ACC112 (cell line): Measurements from ENCODE around the gene CLEC14A.
A peak's percentile ranks its signal among the peaks of the same experiment; 100 is the strongest.

Experiments
- H2AFZ ChIP-seq: fragments of 200-600 bp; sonication (generic); one replicate; pipeline ENCODE4 v1.6.0; 2017; ENCODE audit warnings: antibody characterized with exemption, low read length; ENCODE audit not compliant: unreplicated experiment
- H3K27ac ChIP-seq: fragments of 200-600 bp; sonication (generic); 2 replicates; pipeline ENCODE4 v1.5.1; 2014; ENCODE audit warnings: low read depth, mild to moderate bottlenecking, antibody characterized with exemption, low read length, moderate library complexity
- H3K27me3 ChIP-seq: fragments of 200-600 bp; sonication (generic); 2 replicates; pipeline ENCODE4 v1.6.1; 2014; ENCODE audit warnings: mild to moderate bottlenecking, antibody characterized with exemption, low read length, moderate library complexity, mixed read lengths; ENCODE audit not compliant: insufficient read depth
- H3K36me3 ChIP-seq: fragments of 200-600 bp; sonication (generic); 2 replicates; pipeline ENCODE4 v1.6.1; 2016; ENCODE audit warnings: mild to moderate bottlenecking, antibody characterized with exemption, low read length, moderate library complexity, mixed read lengths; ENCODE audit not compliant: insufficient read depth
- H3K4me1 ChIP-seq: fragments of 200-600 bp; sonication (generic); one replicate; pipeline ENCODE4 v1.6.1; 2016; ENCODE audit warnings: low read length, mixed read lengths; ENCODE audit not compliant: insufficient read depth, unreplicated experiment, control insufficient read depth
- H3K4me3 ChIP-seq: fragments of 200-600 bp; sonication (generic); 2 replicates; pipeline ENCODE4 v1.5.1; 2014; ENCODE audit warnings: mild to moderate bottlenecking, low read depth, low read length
- H3K79me2 ChIP-seq: fragments of 200-600 bp; sonication (generic); one replicate; pipeline ENCODE4 v1.6.0; 2016; ENCODE audit warnings: low read length; ENCODE audit not compliant: control insufficient read depth, unreplicated experiment, insufficient read depth

Gene CLEC14A

GRCh38 chr14:38280081-38280480 lies 24.2 kb upstream of the CLEC14A start:
- Histone ChIP-seq H3K27me3 (no peaks in the 10 kb centered on the region), H2AFZ (no peak overlapping the region), H3K4me3 (no peak overlapping the region), H3K36me3 (0 out of 2 replicates have a peak, but pooled peaks cover 4% of the 10 kb centered on the region), H3K4me1 (peaks cover 35% of the 10 kb centered on the region), H3K27ac (peak overlapping the region; percentile 63), H3K79me2 (no peaks in the 10 kb centered on the region)

GRCh38 chr14:38279572-38279971 lies 23.7 kb upstream of the CLEC14A start:
- Histone ChIP-seq H3K27me3 (no peaks in the 10 kb centered on the region), H2AFZ (peak overlapping the region; percentile 33), H3K27ac (peak overlapping the region; percentile 63), H3K79me2 (no peaks in the 10 kb centered on the region), H3K4me1 (peaks cover 35% of the 10 kb centered on the region), H3K36me3 (0 out of 2 replicates have a peak, but pooled peaks cover 4% of the 10 kb centered on the region), H3K4me3 (no peak overlapping the region; the same call in 1 of the 2 replicates)

- Histone ChIP-seq H3K79me2 (no peaks in the 10 kb centered on the region), H3K36me3 (no peaks in the 10 kb centered on the region), H2AFZ (no peak overlapping the region), H3K4me3 (no peak overlapping the region), H3K27me3 (no peaks in the 10 kb centered on the region), H3K27ac (peak overlapping the region; percentile 63), H3K4me1 (peaks cover 35% of the 10 kb centered on the region)
These were observed 22.1 kb upstream of the CLEC14A start for GRCh38 chr14:38278035-38278434.

DNA sequence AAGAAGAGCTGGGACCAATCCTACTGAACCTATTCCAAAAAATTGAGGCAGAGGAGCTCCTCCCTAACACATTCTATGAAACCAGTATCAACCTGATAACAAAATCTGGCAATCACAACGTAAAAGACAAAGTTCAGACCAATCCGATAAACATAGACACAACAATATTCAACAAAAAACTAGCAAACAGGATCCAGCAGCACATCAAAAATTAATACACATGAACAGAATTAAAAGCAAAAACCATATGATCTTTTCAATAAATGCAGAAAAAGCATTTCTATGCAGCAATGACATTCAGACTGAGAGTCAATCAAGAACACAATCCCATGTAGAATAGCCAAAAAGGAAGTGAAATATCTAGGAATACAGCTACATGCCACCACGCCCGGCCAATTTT lies 7.0 kb upstream of the CLEC14A start:
- Histone ChIP-seq H3K79me2 (no peaks in the 10 kb centered on the region), H3K36me3 (no peaks in the 10 kb centered on the region), H3K4me1 (no peaks in the 10 kb centered on the region), H3K4me3 (no peak overlapping the region), H3K27me3 (no peaks in the 10 kb centered on the region), H2AFZ (no peak overlapping the region), H3K27ac (no peak overlapping the region)

GRCh38 chr14:38261620-38262019 lies 5.7 kb upstream of the CLEC14A start:
- Histone ChIP-seq H3K4me3 (no peak overlapping the region), H3K27me3 (no peaks in the 10 kb centered on the region), H3K36me3 (no peaks in the 10 kb centered on the region), H3K27ac (no peak overlapping the region), H3K4me1 (peaks cover 7% of the 10 kb centered on the region), H2AFZ (no peak overlapping the region), H3K79me2 (no peaks in the 10 kb centered on the region)

GRCh38 chr14:38257507-38257906 lies 1.6 kb upstream of the CLEC14A start:
- Histone ChIP-seq H3K36me3 (no peaks in the 10 kb centered on the region), H3K79me2 (no peaks in the 10 kb centered on the region), H3K27ac (no peak overlapping the region), H3K4me1 (peaks cover 7% of the 10 kb centered on the region), H3K4me3 (no peak overlapping the region), H3K27me3 (peaks cover 16% of the 10 kb centered on the region), H2AFZ (peak overlapping the region; percentile 65)

GRCh38 chr14:38256533-38256840 lies 594 bp upstream of the CLEC14A start:
- H2AFZ ChIP-seq: no peak overlapping the region
- H3K36me3 ChIP-seq: no peaks in the 10 kb centered on the region
- peaks cover 16% of the 10 kb centered on the region for H3K27me3 ChIP-seq
- no peak overlapping the region for H3K27ac ChIP-seq
- no peak overlapping the region for H3K4me3 ChIP-seq
- H3K4me1 ChIP-seq: peaks cover 7% of the 10 kb centered on the region
- H3K79me2 ChIP-seq: no peaks in the 10 kb centered on the region

DNA sequence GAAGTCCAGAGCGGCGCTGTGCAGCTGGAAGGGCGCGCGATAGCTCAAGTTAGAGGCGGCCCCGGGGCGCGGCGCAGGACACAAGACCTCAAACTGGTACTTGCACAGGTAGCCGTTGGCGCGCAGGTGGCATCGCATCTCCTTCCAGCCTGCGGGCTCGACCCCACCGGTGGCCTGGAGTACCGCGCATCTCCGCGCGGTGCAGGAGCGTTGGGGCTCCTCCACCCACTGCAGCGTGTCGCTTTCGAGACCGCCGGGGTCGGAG lies 553 bp downstream of the CLEC14A start:
- peak overlapping the region; percentile 64 for H3K4me3 ChIP-seq
- no peaks in the 10 kb centered on the region for H3K79me2 ChIP-seq
- peaks cover 16% of the 10 kb centered on the region for H3K27me3 ChIP-seq
- peak overlapping the region; percentile 64 for H2AFZ ChIP-seq
- no peaks in the 10 kb centered on the region for H3K36me3 ChIP-seq
- peaks cover 7% of the 10 kb centered on the region for H3K4me1 ChIP-seq
- H3K27ac ChIP-seq: no peak overlapping the region

- H3K36me3 ChIP-seq: no peaks in the 10 kb centered on the region
- H3K27ac ChIP-seq: no peak overlapping the region
- H3K4me1 ChIP-seq: peaks cover 7% of the 10 kb centered on the region
- no peaks in the 10 kb centered on the region for H3K79me2 ChIP-seq
- H3K27me3 ChIP-seq: peaks cover 16% of the 10 kb centered on the region
- H2AFZ ChIP-seq: peak overlapping the region; percentile 64
- peak overlapping the region; percentile 64 for H3K4me3 ChIP-seq
These were observed 1.1 kb downstream of the CLEC14A start for GRCh38 chr14:38254571-38255407.

DNA sequence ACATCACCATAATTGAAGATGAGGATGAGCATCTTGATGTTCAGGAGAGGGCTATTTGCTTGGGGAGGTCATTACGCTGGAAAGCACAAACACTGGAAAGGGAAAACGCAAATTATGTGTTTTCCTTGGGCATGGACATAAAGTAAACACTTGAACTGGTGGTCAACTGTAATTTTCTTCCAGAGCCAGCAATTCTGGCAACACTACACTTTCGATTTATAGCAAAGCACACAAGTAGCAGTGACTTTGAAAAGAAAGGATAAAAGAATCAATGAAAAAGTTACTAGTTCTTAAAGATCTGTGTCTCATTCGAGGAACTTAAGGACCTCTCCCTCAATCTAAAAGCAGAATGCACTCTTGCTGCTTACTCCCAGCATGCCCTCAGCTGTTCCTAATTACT lies 2.2 kb downstream of the CLEC14A start:
- H3K27ac ChIP-seq: no peak overlapping the region
- no peak overlapping the region for H2AFZ ChIP-seq

DNA sequence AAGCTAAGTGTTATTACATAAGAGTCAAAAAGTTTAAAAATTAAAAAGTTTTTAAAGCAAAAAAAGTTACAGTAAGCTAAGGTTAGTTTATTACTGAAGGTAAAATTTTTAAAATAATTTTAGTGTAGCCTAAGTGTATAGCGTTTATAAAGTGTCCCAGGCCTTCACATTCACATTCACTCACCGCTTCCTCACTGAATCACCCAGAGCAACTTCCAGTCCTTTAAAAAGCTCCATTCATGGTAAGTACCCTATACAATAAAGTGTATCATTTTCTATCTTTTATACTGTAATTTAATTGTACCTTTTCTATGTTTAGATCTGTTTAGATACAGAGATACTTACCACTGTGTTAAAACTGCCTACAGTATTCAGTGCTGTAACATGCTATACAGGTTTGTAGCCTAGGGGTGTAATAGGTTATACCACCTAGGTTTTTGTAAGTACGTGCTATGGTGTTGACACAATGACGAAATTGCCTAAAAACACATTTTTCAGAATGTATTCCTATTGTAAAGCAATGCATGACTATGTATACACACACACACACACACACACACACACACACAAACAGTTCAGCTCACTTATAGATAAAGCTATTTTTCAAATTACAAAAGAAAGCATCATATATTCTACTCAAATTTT lies 3.7 kb downstream of the CLEC14A start:
- no peak overlapping the region for H3K4me3 ChIP-seq
- no peak overlapping the region for H2AFZ ChIP-seq
- H3K27ac ChIP-seq: no peak overlapping the region
- no peaks in the 10 kb centered on the region for H3K36me3 ChIP-seq
- H3K4me1 ChIP-seq: peaks cover under 1% of the 10 kb centered on the region
- peaks cover 16% of the 10 kb centered on the region for H3K27me3 ChIP-seq
- H3K79me2 ChIP-seq: no peaks in the 10 kb centered on the region

More for the DNA sequence above, 2.2 kb downstream of the CLEC14A start:
- no peak overlapping the region for H3K4me3 ChIP-seq
- H3K36me3 ChIP-seq: no peaks in the 10 kb centered on the region
- H3K4me1 ChIP-seq: peaks cover 7% of the 10 kb centered on the region
- H3K27me3 ChIP-seq: peaks cover 16% of the 10 kb centered on the region
- H3K79me2 ChIP-seq: no peaks in the 10 kb centered on the region
